Measurements from ENCODE around the gene CABP4. TPM values are rescaled to one million over a fixed set of nuclear protein-coding genes. Genes with fewer than 3 reads are reported as not detected.
"Not testable (repeated sequence)": the region's sequence is repeated elsewhere in the genome, so short reads cannot be mapped to it uniquely, and the experiment has no call there.

The CABP4 gene
- total RNA-seq, 4 donors from 2014 or later: 0.13 to 2.4 (median 0.77) TPM

- H3K36me3 ChIP-seq: no peaks in the 10 kb centered on the region
- no peaks in the 10 kb centered on the region for H3K27me3 ChIP-seq
- ATAC-seq: no peak
- TF ChIP-seq, protein P1, sequence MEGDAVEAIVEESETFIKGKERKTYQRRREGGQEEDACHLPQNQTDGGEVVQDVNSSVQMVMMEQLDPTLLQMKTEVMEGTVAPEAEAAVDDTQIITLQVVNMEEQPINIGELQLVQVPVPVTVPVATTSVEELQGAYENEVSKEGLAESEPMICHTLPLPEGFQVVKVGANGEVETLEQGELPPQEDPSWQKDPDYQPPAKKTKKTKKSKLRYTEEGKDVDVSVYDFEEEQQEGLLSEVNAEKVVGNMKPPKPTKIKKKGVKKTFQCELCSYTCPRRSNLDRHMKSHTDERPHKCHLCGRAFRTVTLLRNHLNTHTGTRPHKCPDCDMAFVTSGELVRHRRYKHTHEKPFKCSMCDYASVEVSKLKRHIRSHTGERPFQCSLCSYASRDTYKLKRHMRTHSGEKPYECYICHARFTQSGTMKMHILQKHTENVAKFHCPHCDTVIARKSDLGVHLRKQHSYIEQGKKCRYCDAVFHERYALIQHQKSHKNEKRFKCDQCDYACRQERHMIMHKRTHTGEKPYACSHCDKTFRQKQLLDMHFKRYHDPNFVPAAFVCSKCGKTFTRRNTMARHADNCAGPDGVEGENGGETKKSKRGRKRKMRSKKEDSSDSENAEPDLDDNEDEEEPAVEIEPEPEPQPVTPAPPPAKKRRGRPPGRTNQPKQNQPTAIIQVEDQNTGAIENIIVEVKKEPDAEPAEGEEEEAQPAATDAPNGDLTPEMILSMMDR (IDR thresholded peaks at IDR 0.05): no peak
- TF ChIP-seq POLR2A (IDR thresholded peaks at IDR 0.05) (no peak), POLR2AphosphoS5 (IDR thresholded peaks at IDR 0.05) (no peak)
- 75 to 84% methylated on average over 8 to 16 of the region's 19 CpGs for WGBS, 2 donors (ENCODE audit: low coverage in 1 of 2)
- H3K4me3 ChIP-seq: no peak overlapping the region
- no peaks in the 10 kb centered on the region for H3K4me1 ChIP-seq
- no peak overlapping the region for H3K27ac ChIP-seq
- H3K9me3 ChIP-seq: no peaks in the 10 kb centered on the region
Measured at GRCh38 chr11:67458266-67458665, 3.1 kb downstream of the CABP4 start.

DNA sequence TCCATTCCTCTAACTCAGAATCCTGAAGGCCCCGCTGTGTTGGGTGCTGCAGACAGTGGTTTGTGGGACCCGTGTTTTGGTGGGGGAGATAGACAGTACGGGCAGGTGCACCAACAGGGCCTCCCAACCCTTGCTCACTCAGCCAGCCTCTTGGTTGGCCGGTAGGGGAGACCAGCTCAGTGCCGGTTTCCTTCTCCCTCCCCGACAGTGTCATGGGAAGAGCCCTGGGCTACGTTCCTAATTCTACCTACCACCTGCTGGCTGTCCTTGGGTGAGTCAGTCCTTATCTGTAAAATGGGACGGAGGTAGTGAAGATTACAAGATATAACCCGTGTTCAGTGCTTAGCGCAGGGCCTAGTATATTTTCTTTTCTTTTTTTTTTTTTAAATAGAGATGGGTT is 8.0 kb downstream of the CABP4 start:
- WGBS, 2 donors (ENCODE audit: low coverage in 1 of 2): 83 to 97% methylated on average over 4 to 5 of the region's 10 CpGs
- TF ChIP-seq POLR2AphosphoS5 (IDR thresholded peaks at IDR 0.05): no peak
- TF ChIP-seq, protein P1 (IDR thresholded peaks at IDR 0.05): no peak
- no peak for TF ChIP-seq POLR2A (IDR thresholded peaks at IDR 0.05)
- TF ChIP-seq EP300 (IDR thresholded peaks at IDR 0.05): no peak
- Histone ChIP-seq H3K4me1 (peaks cover 0 to 46% (median 16%) of the 10 kb centered on the region in 3 donors), H3K4me3 (no peak overlapping the region), H3K9me3 (no peaks in the 10 kb centered on the region), H3K36me3 (peaks cover 0 to 4% of the 10 kb centered on the region in 2 donors), H3K27ac (peak overlapping the region in 2 of 4 donors; percentile 90 to 92), H3K27me3 (no peaks in the 10 kb centered on the region)
- no peak for ATAC-seq

- Histone ChIP-seq H3K27ac (peak overlapping the region; percentile 34 to 95 (median 91)), H3K4me3 (peak overlapping the region; percentile 44 to 61), H3K36me3 (peaks cover 0 to 4% of the 10 kb centered on the region in 2 donors), H3K4me1 (peaks cover 0 to 52% (median 19%) of the 10 kb centered on the region in 3 donors), H3K27me3 (no peaks in the 10 kb centered on the region), H3K9me3 (no peaks in the 10 kb centered on the region)
- peak; percentile 32 for TF ChIP-seq POLR2AphosphoS5 (IDR thresholded peaks at IDR 0.05)
- TF ChIP-seq POLR2A (IDR thresholded peaks at IDR 0.05): no peak
- 85% methylated on average over 6 of the region's 20 CpGs; no CpG with 5 or more reads in 1 of the 2 donors for WGBS, 2 donors (ENCODE audit: low coverage in 1 of 2)
- ATAC-seq: peak; percentile 56
Measured at GRCh38 chr11:67463680-67464410, 8.7 kb downstream of the CABP4 start.

GRCh38 chr11:67464411-67465188 is 9.4 kb downstream of the CABP4 start:
- Histone ChIP-seq H3K36me3 (peaks cover 0 to 4% of the 10 kb centered on the region in 2 donors), H3K9me3 (no peaks in the 10 kb centered on the region), H3K4me3 (peak overlapping the region; percentile 44 to 61), H3K27ac (peak overlapping the region; percentile 68 to 95 (median 91)), H3K4me1 (peaks cover 0 to 55% (median 19%) of the 10 kb centered on the region in 3 donors), H3K27me3 (no peaks in the 10 kb centered on the region)
- ATAC-seq: peak; percentile 63
- WGBS, 2 donors (ENCODE audit: low coverage in 1 of 2): 0% methylated on average over 5 of the region's 56 CpGs; no CpG with 5 or more reads in 1 of the 2 donors
- TF ChIP-seq, protein P1 (IDR thresholded peaks at IDR 0.05): peak in 1 of 4 experiments; percentile 13
- TF ChIP-seq POLR2A (IDR thresholded peaks at IDR 0.05) (no peak), POLR2AphosphoS5 (IDR thresholded peaks at IDR 0.05) (no peak), EP300 (IDR thresholded peaks at IDR 0.05) (no peak)

- whole genome bisulfite sequencing, 2 donors (ENCODE audit: low coverage in 1 of 2): 40 to 58% methylated on average over 1 to 3 of the region's 3 CpGs
- peaks cover 0 to 4% of the 10 kb centered on the region in 2 donors for H3K36me3 ChIP-seq
- no peak for TF ChIP-seq EP300 (IDR thresholded peaks at IDR 0.05)
- TF ChIP-seq POLR2A (IDR thresholded peaks at IDR 0.05): no peak
- TF ChIP-seq, protein P1 (IDR thresholded peaks at IDR 0.05): no peak
- no peak for TF ChIP-seq POLR2AphosphoS5 (IDR thresholded peaks at IDR 0.05)
- peak overlapping the region; percentile 68 to 95 (median 91) for H3K27ac ChIP-seq
- no peaks in the 10 kb centered on the region for H3K27me3 ChIP-seq
- peak overlapping the region; percentile 44 to 61 for H3K4me3 ChIP-seq
- no peak for ATAC-seq
- H3K4me1 ChIP-seq: peaks cover 0 to 60% (median 23%) of the 10 kb centered on the region in 3 donors
- H3K9me3 ChIP-seq: no peaks in the 10 kb centered on the region
Measured at GRCh38 chr11:67465189-67465510, 10.0 kb downstream of the CABP4 start.

- ATAC-seq, H3K9me3 ChIP-seq, H3K36me3 ChIP-seq, H3K27me3 ChIP-seq: not testable (repeated sequence)
- Histone ChIP-seq H3K4me3 (peak overlapping the region in 1 of 2 donors; percentile 61), H3K27ac (peak overlapping the region in 3 of 4 donors; percentile 90 to 95 (median 92)), H3K4me1 (peaks cover 0 to 60% (median 23%) of the 10 kb centered on the region in 3 donors)
- 49% methylated on average over 2 of the region's 2 CpGs; no CpG with 5 or more reads in 1 of the 2 donors for WGBS, 2 donors (ENCODE audit: low coverage in 1 of 2)
Measured at GRCh38 chr11:67465530-67465929, 10.4 kb downstream of the CABP4 start.
